Esophagus squamous epithelium (tissue), 5 donors: ENCODE data around the gene FGR. TPM values are rescaled to one million over a fixed set of nuclear protein-coding genes. Genes with fewer than 3 reads are reported as not detected.

ENCODE experiments used
- DNase-seq: peaks from one replicate; lab custom pipeline; 2025; lab: John Stamatoyannopoulos, UW
- H3K27ac ChIP-seq, 4 donors: fragments of 200-600 bp; sonication (generic); one replicate each; pipeline ENCODE4 v1.5.1; 2016 to 2019; ENCODE audit warnings: mild to moderate bottlenecking in 1 of 4
- H3K27me3 ChIP-seq, 4 donors: fragments of 200-600 bp; sonication (generic); 1 replicate in 3 of 4; 2 replicates in 1 of 4; pipeline versions ENCODE4 v1.5.1 to v1.6.0; 2017 to 2021; ENCODE audit warnings: antibody characterized with exemption in 1 of 4
- H3K36me3 ChIP-seq, 3 donors: fragments of 200-600 bp; sonication (generic); one replicate each; pipeline ENCODE4 v1.5.1; 2016 to 2019
- H3K4me1 ChIP-seq, 3 donors: fragments of 200-600 bp; sonication (generic); one replicate each; pipeline ENCODE4 v1.5.1; 2017 to 2019
- H3K4me3 ChIP-seq, 4 donors: fragments of 200-600 bp; sonication (generic); 1 replicate in 3 of 4; 2 replicates in 1 of 4; pipeline ENCODE4 v1.5.1; 2016 to 2019; ENCODE audit warnings: mild to moderate bottlenecking in 2 of 4, moderate library complexity in 1 of 4
- H3K9me3 ChIP-seq, 3 donors: fragments of 200-600 bp; sonication (generic); one replicate each; pipeline ENCODE4 v1.5.1; 2016 to 2019
- POLR2A ChIP-seq, 4 donors: fragments of 450-650 bp; IDR thresholded peaks; one replicate each; pipeline ENCODE4 v1.6.1; 2017; ENCODE audit warnings: antibody characterized with exemption in 4 of 4, mild to moderate bottlenecking in 4 of 4, moderate library complexity in 3 of 4
- WGBS, 2 donors: methylation state at CpG; one replicate each; pipeline ENCODE4 v1.1.5; 2018; 5-methylcytosine and 5-hydroxymethylcytosine counted together
- intact Hi-C: fragments of 100-400 bp; cut with DNase I; formaldehyde crosslinking; loops from one replicate; pipeline ENCODE4 v1.15.0; 2022
- total RNA-seq, 4 donors: library from RNA; depleted of rRNA; stranded (reverse); fragments of >200 nt; gene quantifications; one replicate each; pipeline ENCODE4 v1.1.0, GENCODE V29; 2016
- TF ChIP-seq, protein P1 (sequence below), 6 experiments: fragments of 450-650 bp in 4 of 6; fragments of 200-600 bp in 2 of 6; sonication (generic) in 2 of 6; IDR thresholded peaks; one replicate each; pipeline ENCODE4 v1.5.1; 2016 to 2019; ENCODE audit warnings: antibody characterized with exemption in 6 of 6, mild to moderate bottlenecking in 4 of 6, moderate library complexity in 4 of 6
- donor health status: DM: yes; HTN: yes; CAD: no.

Gene FGR
- total RNA-seq, 4 donors from 2014 or later, result 1.2 to 12.4 (median 7.5) TPM

DNA sequence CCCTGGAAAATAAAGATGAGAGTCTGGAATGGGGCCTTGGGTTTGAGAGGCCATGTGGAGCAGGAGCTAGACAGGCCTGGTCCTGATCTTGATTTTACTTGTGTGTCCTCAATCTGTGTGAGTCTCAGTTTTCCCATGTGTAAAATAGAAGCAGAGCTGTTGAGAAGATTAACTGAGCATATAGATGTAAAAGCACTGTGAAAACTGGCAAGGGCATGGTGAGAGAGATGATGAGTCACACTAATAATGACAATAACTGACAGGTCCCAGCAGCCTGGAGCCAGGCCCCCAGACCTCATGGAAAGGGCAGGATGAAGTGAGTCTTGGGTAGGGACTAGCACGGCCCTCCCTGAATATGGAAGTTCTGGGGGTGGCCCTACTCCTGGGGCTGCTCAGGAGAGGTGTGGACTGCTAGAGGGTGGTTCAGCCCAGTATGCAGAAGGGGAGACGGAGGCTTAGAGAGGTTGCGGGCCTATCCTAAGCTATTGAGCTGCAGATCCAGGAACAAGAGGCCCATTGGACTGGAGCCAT, 28.2 kb downstream of the FGR start:
- WGBS, 2 donors, result 57 to 63% methylated on average over 3 of the region's 3 CpGs
- H3K4me1 ChIP-seq, result peaks cover 23 to 53% (median 31%) of the 10 kb centered on the region in 3 donors
- intact Hi-C loops, result loop anchor here (5.0 to 10.0 kb wide), 2 partner anchors 202 to 304 kb away; no protein-coding TSS in a partner anchor

DNA sequence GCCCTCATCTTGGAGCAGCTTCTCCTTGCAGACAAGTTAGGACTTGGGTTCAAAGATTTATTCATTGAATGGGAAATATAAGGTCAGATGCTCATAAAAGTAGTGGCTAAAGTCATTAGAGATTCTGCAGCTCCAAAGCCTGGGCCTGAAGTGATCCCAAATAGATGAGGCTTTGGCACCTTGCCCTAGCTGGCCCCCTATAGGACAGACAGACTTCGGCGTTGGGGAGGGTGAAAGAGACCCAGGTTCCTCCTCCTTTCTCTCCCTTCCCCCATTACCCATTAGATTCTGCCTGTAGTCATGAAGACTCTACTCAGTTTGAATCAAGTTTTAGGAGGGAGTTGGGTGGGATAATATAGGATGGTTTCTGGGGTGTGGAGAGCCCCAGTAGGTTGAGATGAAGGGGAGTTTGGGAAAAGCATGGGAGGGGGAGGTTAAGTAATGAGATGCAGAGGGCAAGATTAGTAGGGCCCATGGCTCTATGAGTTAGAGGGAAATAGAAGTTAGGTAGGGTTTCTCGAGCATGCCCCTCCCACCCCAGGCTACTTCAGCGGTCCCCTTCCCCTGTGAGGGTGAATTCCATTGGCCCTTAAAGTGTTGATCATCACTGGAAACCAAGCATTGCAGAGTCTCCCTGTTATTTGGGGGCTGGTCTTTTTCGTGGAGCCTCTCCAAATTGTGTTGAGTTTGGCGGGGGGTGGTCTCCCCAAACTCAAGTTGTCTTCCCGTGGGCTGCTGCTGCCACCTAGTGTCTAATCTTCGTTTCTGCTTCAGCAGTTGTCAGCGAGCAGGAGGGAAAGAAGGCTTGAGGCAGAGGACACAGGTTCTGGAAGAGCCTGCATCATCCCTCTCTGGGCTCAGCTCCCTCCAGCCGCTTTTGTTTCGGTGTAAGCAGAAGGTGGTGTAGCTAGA, 28.9 kb downstream of the FGR start:
- DNase-seq, result no peak
- H3K4me1 ChIP-seq, result peaks cover 30 to 60% (median 38%) of the 10 kb centered on the region in 3 donors
- TF ChIP-seq, protein P1, sequence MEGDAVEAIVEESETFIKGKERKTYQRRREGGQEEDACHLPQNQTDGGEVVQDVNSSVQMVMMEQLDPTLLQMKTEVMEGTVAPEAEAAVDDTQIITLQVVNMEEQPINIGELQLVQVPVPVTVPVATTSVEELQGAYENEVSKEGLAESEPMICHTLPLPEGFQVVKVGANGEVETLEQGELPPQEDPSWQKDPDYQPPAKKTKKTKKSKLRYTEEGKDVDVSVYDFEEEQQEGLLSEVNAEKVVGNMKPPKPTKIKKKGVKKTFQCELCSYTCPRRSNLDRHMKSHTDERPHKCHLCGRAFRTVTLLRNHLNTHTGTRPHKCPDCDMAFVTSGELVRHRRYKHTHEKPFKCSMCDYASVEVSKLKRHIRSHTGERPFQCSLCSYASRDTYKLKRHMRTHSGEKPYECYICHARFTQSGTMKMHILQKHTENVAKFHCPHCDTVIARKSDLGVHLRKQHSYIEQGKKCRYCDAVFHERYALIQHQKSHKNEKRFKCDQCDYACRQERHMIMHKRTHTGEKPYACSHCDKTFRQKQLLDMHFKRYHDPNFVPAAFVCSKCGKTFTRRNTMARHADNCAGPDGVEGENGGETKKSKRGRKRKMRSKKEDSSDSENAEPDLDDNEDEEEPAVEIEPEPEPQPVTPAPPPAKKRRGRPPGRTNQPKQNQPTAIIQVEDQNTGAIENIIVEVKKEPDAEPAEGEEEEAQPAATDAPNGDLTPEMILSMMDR (IDR thresholded peaks at IDR 0.05), result peak; percentile 79 to 93 (median 88)
- TF ChIP-seq POLR2A (IDR thresholded peaks at IDR 0.05), result no peak
- H3K36me3 ChIP-seq, result no peaks in the 10 kb centered on the region
- H3K27ac ChIP-seq, result peak overlapping the region in 3 of 4 donors; percentile 47 to 99 (median 99)
- intact Hi-C loops, result loop anchor here (5.0 to 10.0 kb wide), 2 partner anchors 201 to 304 kb away; no protein-coding TSS in a partner anchor
- no peaks in the 10 kb centered on the region for H3K9me3 ChIP-seq
- H3K27me3 ChIP-seq, result no peaks in the 10 kb centered on the region
- H3K4me3 ChIP-seq, result no peak overlapping the region
- 10 to 18% methylated on average over 7 to 9 of the region's 11 CpGs for WGBS, 2 donors

More for the DNA sequence above, 28.2 kb downstream of the FGR start:
- Histone ChIP-seq H3K9me3 (no peaks in the 10 kb centered on the region), H3K27ac (peak overlapping the region in 3 of 4 donors; percentile 47 to 99 (median 99)), H3K36me3 (no peaks in the 10 kb centered on the region), H3K27me3 (no peaks in the 10 kb centered on the region), H3K4me3 (no peak overlapping the region)
- no peak for DNase-seq
- TF ChIP-seq, protein P1 (IDR thresholded peaks at IDR 0.05), result no peak
- no peak for TF ChIP-seq POLR2A (IDR thresholded peaks at IDR 0.05)

DNA sequence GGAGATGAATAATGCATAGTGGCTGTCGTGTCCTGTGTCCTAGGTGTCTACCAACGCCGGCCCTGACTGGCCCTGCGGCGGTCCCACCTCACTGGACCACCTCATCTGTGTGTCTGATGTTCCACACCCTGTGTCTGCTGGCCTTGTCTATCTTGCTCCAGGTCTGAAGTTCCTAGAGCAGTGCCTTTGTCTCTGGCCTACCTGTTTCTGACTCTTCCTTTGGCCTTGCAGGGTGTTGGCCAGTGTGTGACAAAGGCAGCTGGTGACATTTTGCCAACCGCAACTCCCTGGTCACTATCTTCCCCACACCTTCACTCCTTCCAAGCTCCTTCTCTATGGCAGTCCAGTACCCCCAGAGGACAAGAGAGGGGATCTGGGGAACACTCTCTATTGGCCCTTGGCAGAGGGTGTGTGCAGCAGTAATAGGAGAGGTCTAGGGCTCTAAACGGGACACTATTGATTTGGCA, 29.7 kb downstream of the FGR start:
- intact Hi-C loops, result loop anchor here (5.0 to 10.0 kb wide), 2 partner anchors 201 to 303 kb away; no protein-coding TSS in a partner anchor
- H3K4me1 ChIP-seq, result peaks cover 37 to 67% (median 46%) of the 10 kb centered on the region in 3 donors

DNA sequence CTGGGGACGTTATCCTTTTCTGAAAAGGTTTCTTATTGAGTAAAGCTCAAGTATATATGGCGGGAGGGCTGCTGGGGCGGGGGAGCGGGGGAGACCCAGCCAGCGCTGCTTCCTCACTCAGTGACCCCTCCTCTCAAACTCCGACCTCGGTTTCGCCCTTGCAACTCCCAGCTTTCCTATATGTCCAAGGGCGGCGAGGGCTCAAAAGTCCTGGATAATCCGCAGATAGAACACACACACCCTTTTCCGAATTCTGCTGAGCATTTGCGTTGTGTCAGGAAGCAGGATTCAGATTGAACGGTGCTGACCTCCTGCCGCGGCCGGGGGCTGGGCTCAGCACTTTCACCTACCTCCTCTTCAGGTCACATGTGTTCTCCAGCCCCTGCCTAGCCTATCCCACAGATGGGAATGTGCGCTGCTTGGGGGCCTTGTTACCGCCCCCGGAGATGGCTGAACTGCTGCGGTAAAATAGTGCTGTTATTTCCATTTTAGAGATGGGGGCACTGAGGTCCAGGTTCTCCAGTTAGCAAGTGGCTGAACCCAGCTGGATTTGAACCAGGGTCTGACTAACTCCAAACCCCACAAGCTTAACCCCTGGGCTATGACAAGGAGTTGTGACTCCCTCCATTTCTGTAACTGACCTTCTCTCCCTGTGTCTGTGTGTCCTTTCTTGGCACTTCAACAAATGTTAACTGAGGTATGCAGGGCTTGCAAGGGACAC, 30.2 kb downstream of the FGR start:
- Histone ChIP-seq H3K27me3 (no peaks in the 10 kb centered on the region), H3K4me1 (peaks cover 43 to 73% (median 51%) of the 10 kb centered on the region in 3 donors), H3K27ac (peak overlapping the region; percentile 97 to 99 (median 98)), H3K36me3 (no peaks in the 10 kb centered on the region), H3K9me3 (no peaks in the 10 kb centered on the region), H3K4me3 (peak overlapping the region; percentile 94 to 98 (median 97))
- TF ChIP-seq, protein P1 (IDR thresholded peaks at IDR 0.05), result no peak
- TF ChIP-seq POLR2A (IDR thresholded peaks at IDR 0.05), result no peak
- DNase-seq, result no peak
- 25 to 38% methylated on average over 12 to 19 of the region's 21 CpGs for WGBS, 2 donors
- intact Hi-C loops, result loop anchor here (5.0 to 10.0 kb wide), 4 partner anchors 47 to 302 kb away; no protein-coding TSS in a partner anchor

More for the DNA sequence above, 29.7 kb downstream of the FGR start:
- TF ChIP-seq POLR2A (IDR thresholded peaks at IDR 0.05), result no peak
- TF ChIP-seq, protein P1 (IDR thresholded peaks at IDR 0.05), result no peak
- Histone ChIP-seq H3K36me3 (no peaks in the 10 kb centered on the region), H3K27ac (peak overlapping the region in 2 of 4 donors; percentile 99), H3K4me3 (no peak overlapping the region), H3K27me3 (no peaks in the 10 kb centered on the region), H3K9me3 (no peaks in the 10 kb centered on the region)
- DNase-seq, result no peak
- 51 to 74% methylated on average over 2 to 6 of the region's 7 CpGs for WGBS, 2 donors
